ENCODE measurements around the gene KRT31.
"Not testable (repeated sequence)": the region's sequence is repeated elsewhere in the genome, so short reads cannot be mapped to it uniquely, and the experiment has no call there.

- TF ChIP-seq CTCF (IDR thresholded peaks at IDR 0.05; ENCODE audit: low read depth, low read length); EZH2phosphoT487 (IDR thresholded peaks at IDR 0.05; ENCODE audit: low read depth): not testable (repeated sequence)
Measured at GRCh38 chr17:41381943-41382342, 15.5 kb downstream of the KRT31 start, which contains the start of gene KRT34.
